ENCODE results near the gene ILKAP.
A peak's percentile ranks its signal among the peaks of the same experiment; 100 is the strongest.

The ILKAP gene

DNA sequence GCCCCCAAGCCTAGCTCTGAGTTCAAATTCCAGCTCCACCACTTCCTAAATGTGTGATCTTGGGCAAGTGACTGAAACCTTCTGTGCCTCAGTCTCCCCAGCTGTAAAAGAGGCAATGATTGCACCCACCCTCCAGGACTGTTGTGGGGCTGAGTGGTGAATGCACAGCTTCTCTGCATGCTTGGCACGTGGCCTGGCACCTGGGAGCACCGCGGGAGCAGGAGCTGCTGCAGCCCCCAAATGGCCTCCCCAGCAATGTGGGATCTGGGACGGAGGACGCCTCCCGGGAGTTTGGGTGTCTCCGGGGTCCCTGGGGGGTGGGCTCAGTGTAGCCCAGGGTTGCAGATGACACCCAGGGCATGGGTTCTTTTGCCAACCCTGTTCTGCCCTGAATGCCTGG lies 63.5 kb downstream of the ILKAP start:
- Mint-ChIP-seq H3K4me3 (no peak overlapping the region), H3K4me1 (peaks cover 41% of the 10 kb centered on the region), H3K9me3 (no peaks in the 10 kb centered on the region)

DNA sequence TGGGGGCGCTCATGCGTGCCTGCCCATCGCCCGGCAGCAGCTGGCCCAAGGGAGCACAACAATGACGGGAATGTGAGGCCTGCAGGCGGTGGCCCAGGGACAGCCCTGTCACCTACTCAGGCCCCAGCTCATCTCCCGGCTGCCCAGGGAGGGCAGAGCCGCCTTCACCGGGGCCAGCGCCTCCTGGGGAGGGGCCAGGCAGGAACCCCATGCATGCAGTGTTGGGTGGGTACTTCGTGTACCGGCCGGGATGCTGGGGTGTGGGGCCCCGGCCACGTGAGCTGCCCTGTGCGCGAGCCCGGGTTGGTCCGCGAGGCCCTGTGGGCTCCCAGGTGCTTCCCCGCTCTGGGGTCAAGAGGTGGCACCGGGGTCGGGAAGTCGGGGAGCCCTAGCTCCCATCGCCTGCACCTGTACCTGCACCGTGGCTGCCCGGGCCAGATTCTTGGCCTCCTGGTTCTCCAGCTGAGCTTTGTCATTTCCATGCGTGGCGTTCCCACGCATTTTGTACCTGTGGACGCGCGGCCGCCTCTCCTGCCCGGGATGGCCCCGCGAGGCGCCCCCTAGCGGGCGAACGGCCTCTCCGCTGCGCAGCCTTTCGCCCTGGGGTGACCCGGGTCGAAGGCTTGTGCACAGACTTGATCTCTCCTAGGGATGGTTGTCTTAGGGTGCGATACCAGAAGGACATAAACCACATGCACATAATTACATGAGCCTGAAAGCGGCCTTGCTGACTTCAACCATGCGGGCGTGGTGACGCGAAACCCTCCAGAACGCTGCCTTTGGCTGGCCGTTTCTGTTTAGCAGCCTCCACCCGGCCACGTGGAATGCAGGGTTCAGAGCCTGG lies 64.1 kb downstream of the ILKAP start:
- H3K9me3 Mint-ChIP-seq = no peaks in the 10 kb centered on the region
- peak; percentile 47 for DNase-seq

More for the DNA sequence above, 63.5 kb downstream of the ILKAP start:
- H3K36me3 Mint-ChIP-seq (ENCODE audit: low read depth) = no peaks in the 10 kb centered on the region
- DNase-seq = no peak
- no peak overlapping the region for H3K27ac Mint-ChIP-seq
- H3K27me3 Mint-ChIP-seq (ENCODE audit: low read depth, poor library complexity) = peaks cover 4% of the 10 kb centered on the region
- TF ChIP-seq, protein P1, sequence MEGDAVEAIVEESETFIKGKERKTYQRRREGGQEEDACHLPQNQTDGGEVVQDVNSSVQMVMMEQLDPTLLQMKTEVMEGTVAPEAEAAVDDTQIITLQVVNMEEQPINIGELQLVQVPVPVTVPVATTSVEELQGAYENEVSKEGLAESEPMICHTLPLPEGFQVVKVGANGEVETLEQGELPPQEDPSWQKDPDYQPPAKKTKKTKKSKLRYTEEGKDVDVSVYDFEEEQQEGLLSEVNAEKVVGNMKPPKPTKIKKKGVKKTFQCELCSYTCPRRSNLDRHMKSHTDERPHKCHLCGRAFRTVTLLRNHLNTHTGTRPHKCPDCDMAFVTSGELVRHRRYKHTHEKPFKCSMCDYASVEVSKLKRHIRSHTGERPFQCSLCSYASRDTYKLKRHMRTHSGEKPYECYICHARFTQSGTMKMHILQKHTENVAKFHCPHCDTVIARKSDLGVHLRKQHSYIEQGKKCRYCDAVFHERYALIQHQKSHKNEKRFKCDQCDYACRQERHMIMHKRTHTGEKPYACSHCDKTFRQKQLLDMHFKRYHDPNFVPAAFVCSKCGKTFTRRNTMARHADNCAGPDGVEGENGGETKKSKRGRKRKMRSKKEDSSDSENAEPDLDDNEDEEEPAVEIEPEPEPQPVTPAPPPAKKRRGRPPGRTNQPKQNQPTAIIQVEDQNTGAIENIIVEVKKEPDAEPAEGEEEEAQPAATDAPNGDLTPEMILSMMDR (IDR thresholded peaks at IDR 0.05) = no peak

DNA sequence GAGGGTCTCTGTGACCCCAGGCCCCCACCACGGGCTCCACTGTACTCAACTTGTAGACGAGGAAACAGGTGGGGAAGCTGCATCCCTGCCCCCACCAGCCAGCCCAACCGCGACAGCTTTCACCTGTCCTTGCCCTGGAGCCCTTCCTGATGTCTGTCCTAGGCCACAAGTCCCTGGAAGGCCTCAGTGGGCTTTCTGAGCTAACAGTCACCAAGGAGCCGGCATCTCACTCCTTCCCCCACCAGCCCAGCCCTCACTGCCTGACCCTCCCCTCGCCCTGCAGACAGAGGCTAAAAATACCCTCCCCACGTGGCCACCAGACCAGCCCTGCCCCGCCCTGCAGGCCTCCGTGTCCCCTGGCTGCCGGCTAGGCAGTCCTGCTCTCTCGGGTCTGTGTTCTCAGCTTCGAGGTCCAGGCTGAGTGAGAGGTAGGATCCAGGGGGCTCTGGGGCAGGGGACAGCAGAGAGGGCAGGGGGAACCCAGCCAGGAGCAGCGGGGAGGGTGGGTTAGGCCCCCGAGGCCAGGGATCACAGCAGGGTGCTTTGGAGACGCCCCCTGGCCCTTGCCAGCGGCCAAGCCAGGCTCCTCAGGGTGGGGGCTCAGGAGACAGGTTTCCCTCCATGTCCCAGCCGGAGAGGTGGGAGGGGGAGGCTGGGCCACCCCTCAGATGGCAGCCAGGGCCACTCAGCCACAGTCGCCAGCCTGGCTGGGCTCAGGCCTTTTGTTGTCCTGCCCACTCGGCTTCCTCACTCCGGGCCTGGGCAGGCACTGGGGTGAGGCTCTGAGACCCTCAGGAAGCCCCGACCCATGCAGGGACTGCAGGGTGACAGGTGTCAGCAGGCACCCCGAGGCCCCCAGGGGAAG lies 64.9 kb downstream of the ILKAP start, which contains the start of gene KLHL30:
TSS of gene KLHL30 (plus strand) at position 338 of the 865 bp plus-strand sequence. CDS start 2,087 bp downstream, outside the sequence.
- Mint-ChIP-seq H3K4me3 (no peak within 1 kb of the TSS), H3K36me3 (ENCODE audit: low read depth) (no peaks in the 10 kb centered on the region)
- TF ChIP-seq, protein P1 (IDR thresholded peaks at IDR 0.05) = no peak

More for the DNA sequence above, 64.1 kb downstream of the ILKAP start:
- Mint-ChIP-seq H3K36me3 (ENCODE audit: low read depth) (no peaks in the 10 kb centered on the region), H3K27me3 (ENCODE audit: low read depth, poor library complexity) (peaks cover 4% of the 10 kb centered on the region), H3K27ac (no peak overlapping the region), H3K4me1 (peaks cover 43% of the 10 kb centered on the region), H3K4me3 (no peak overlapping the region)
- TF ChIP-seq, protein P1 (IDR thresholded peaks at IDR 0.05) = peak; percentile 69

DNA sequence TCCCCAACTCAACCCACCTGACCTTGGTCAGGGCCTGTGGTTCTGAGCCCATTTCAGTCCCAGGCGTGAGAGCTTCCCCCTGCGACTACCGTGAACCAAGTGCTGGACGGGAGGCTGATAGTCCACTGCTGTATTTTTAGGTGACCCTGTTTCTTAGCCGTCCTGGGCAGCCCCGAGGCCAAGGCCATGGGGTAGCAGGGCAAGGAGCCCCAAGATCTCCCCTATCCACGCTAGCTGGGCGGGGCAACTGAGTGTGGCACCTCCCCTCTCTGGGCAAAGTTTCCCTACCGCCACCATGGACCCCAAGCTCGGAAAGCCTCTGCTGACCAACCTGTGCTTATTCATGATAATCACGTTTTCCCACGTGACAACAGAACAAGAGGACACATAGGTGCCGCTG lies 65.6 kb downstream of the ILKAP start:
- H3K4me3 Mint-ChIP-seq = no peak overlapping the region
- H3K9me3 Mint-ChIP-seq = no peaks in the 10 kb centered on the region
- peaks cover 49% of the 10 kb centered on the region for H3K4me1 Mint-ChIP-seq
- H3K27ac Mint-ChIP-seq = no peak overlapping the region
- TF ChIP-seq, protein P1 (IDR thresholded peaks at IDR 0.05) = no peak
- no peak for DNase-seq
- H3K27me3 Mint-ChIP-seq (ENCODE audit: low read depth, poor library complexity) = peaks cover 4% of the 10 kb centered on the region
- H3K36me3 Mint-ChIP-seq (ENCODE audit: low read depth) = no peaks in the 10 kb centered on the region

More for the DNA sequence above, 64.9 kb downstream of the ILKAP start, which contains the start of gene KLHL30:
- H3K27ac Mint-ChIP-seq = no peak within 1 kb of the TSS
- H3K27me3 Mint-ChIP-seq (ENCODE audit: low read depth, poor library complexity) = peaks cover 4% of the 10 kb centered on the region
- DNase-seq = no peak
- peaks cover 44% of the 10 kb centered on the region for H3K4me1 Mint-ChIP-seq
- no peaks in the 10 kb centered on the region for H3K9me3 Mint-ChIP-seq

DNA sequence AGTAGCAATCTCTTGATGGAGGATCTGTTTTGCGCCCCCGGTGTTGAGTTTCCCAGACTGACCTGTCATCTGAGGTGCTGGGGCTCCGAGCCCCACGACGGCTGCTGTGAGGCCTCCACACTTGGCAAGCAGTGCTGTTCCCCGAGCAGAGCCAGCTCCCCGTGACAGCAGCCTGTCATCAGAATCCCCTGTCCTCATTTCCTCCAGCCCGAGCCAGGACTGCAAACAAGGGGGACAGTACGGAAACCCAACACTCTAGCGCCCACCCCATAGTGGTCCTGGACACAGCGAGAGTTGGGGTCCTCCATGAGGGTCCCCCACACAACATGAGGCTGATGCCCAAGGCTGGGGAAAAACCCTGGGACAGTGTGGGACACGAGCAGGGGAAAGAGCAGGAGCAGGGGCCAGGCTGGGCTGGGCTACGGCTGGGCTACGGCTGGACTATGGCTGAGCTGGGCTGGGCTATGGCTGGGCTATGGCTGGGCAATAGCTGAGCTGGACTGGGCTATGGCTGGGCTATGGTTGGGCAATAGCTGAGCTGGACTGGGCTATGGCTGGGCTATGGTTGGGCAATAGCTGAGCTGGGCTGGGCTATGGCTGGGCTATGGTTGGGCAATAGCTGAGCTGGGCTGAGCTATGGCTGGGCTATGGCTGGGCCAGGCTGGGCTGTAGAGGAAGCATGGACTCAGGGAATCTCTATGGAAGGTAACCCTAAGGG lies 66.5 kb downstream of the ILKAP start:
- Mint-ChIP-seq H3K4me1 (peaks cover 44% of the 10 kb centered on the region), H3K4me3 (no peak overlapping the region), H3K27ac (no peak overlapping the region), H3K27me3 (ENCODE audit: low read depth, poor library complexity) (peaks cover 4% of the 10 kb centered on the region), H3K9me3 (no peaks in the 10 kb centered on the region), H3K36me3 (ENCODE audit: low read depth) (no peaks in the 10 kb centered on the region)
- TF ChIP-seq, protein P1 (IDR thresholded peaks at IDR 0.05) = no peak
- no peak for DNase-seq
